WTC11 (cell line): Measurements from ENCODE around the gene KLK15. TPM values are rescaled to one million over a fixed set of nuclear protein-coding genes. Genes with fewer than 3 reads are reported as not detected.

Source experiments
- ATAC-seq: fragments of 200-7000 bp; cut with Tn5 transposase; 2 replicates; pipeline ENCODE4 v1.10.0; 2021; ENCODE audit warnings: mild to moderate bottlenecking, moderate library complexity
- CTCF ChIA-PET: fragments of 300-600 bp; sonication (Branson Sonifier 250); formaldehyde crosslinking; loops from one replicate; lab custom pipeline; 2021; ENCODE audit warnings: antibody characterized with exemption; lab: Charles Lee
- POLR2A ChIA-PET: fragments of 350-600 bp; sonication (Branson Sonifier 250); formaldehyde crosslinking; loops from one replicate; lab custom pipeline; 2021; ENCODE audit warnings: antibody characterized with exemption; lab: Charles Lee
- DNase-seq: peaks from one replicate; pipeline ENCODE4 v3.0.0; 2021; ENCODE audit warnings: low spot score
- H3K27ac Mint-ChIP-seq: 2 replicates; pipeline ENCODE4 v1.8.0; 2021; ENCODE audit warnings: mixed read lengths
- H3K27me3 Mint-ChIP-seq: 2 replicates; pipeline ENCODE4 v1.8.0; 2021; ENCODE audit warnings: low read depth, mild to moderate bottlenecking, moderate library complexity, mixed read lengths
- H3K36me3 Mint-ChIP-seq: 2 replicates; pipeline ENCODE4 v1.8.0; 2021; ENCODE audit warnings: mixed read lengths
- H3K4me1 Mint-ChIP-seq: 2 replicates; pipeline ENCODE4 v1.8.0; 2022; ENCODE audit warnings: mixed read lengths
- H3K4me3 Mint-ChIP-seq: 2 replicates; pipeline ENCODE4 v1.8.0; 2021; ENCODE audit warnings: mild to moderate bottlenecking, moderate library complexity, mixed read lengths
- H3K9me3 Mint-ChIP-seq: 2 replicates; pipeline ENCODE4 v1.8.0; 2021; ENCODE audit warnings: mixed read lengths
- ARID4B ChIP-seq: sonication (generic); formaldehyde crosslinking; IDR thresholded peaks from 2 replicates; pipeline ENCODE4 v1.8.0; 2023; ENCODE audit warnings: missing genetic modification reagents, mild to moderate bottlenecking, borderline replicate concordance
- ATF3 ChIP-seq: sonication (generic); formaldehyde crosslinking; conservative IDR thresholded peaks from 2 replicates; pipeline ENCODE4 v1.8.1; 2022; ENCODE audit warnings: mild to moderate bottlenecking, missing genetic modification reagents
- CBFB ChIP-seq: sonication (generic); formaldehyde crosslinking; IDR thresholded peaks from 2 replicates; pipeline ENCODE4 v1.8.1; 2022; ENCODE audit warnings: mild to moderate bottlenecking, low read depth, missing genetic modification reagents
- CREB1 ChIP-seq: sonication (generic); formaldehyde crosslinking; IDR thresholded peaks from 2 replicates; pipeline ENCODE4 v1.8.0; 2023; ENCODE audit warnings: mild to moderate bottlenecking, missing genetic modification reagents
- CREM ChIP-seq: sonication (generic); formaldehyde crosslinking; IDR thresholded peaks from 2 replicates; pipeline ENCODE4 v1.8.1; 2022; ENCODE audit warnings: mild to moderate bottlenecking, missing genetic modification reagents, moderate library complexity
- ERG ChIP-seq: fragments of 250-450 bp; sonication (Bioruptor Pico); IDR thresholded peaks from 2 replicates; pipeline ENCODE4 v1.8.0; 2021; ENCODE audit warnings: mild to moderate bottlenecking
- HMGA2 ChIP-seq: fragments of 250-450 bp; sonication (Bioruptor Pico); IDR thresholded peaks from 2 replicates; pipeline ENCODE4 v1.4.0; 2021; ENCODE audit warnings: mild to moderate bottlenecking, moderate library complexity
- HMGXB4 ChIP-seq: sonication (generic); formaldehyde crosslinking; IDR thresholded peaks from 2 replicates; pipeline ENCODE4 v1.8.1; 2023; ENCODE audit warnings: mild to moderate bottlenecking, moderate library complexity, missing genetic modification reagents
- IRF2 ChIP-seq: sonication (generic); formaldehyde crosslinking; IDR thresholded peaks from 2 replicates; pipeline ENCODE4 v1.8.0; 2022; ENCODE audit warnings: low read depth, missing genetic modification reagents, borderline replicate concordance
- MLX ChIP-seq: sonication (generic); formaldehyde crosslinking; IDR thresholded peaks from 2 replicates; pipeline ENCODE4 v1.8.1; 2023; ENCODE audit warnings: mild to moderate bottlenecking, missing genetic modification reagents, moderate library complexity
- NR1H2 ChIP-seq: sonication (generic); formaldehyde crosslinking; IDR thresholded peaks from 2 replicates; pipeline ENCODE4 v1.9.0; 2021; ENCODE audit warnings: mild to moderate bottlenecking, moderate library complexity, missing genetic modification reagents
- RORB ChIP-seq: fragments of 250-450 bp; sonication (Bioruptor Pico); IDR thresholded peaks from 2 replicates; pipeline ENCODE4 v1.9.0; 2021; ENCODE audit warnings: mild to moderate bottlenecking
- ZBTB21 ChIP-seq: sonication (generic); formaldehyde crosslinking; IDR thresholded peaks from 2 replicates; pipeline ENCODE4 v1.8.1; 2023; ENCODE audit warnings: mild to moderate bottlenecking, missing genetic modification reagents, borderline replicate concordance
- ZNF121 ChIP-seq: sonication (generic); formaldehyde crosslinking; IDR thresholded peaks from 2 replicates; pipeline ENCODE4 v1.8.0; 2023; ENCODE audit warnings: missing genetic modification reagents
- ZNF219 ChIP-seq: sonication (generic); formaldehyde crosslinking; IDR thresholded peaks from 2 replicates; pipeline ENCODE4 v1.8.0; 2023; ENCODE audit warnings: missing genetic modification reagents, mild to moderate bottlenecking, borderline replicate concordance
- ZNF232 ChIP-seq: sonication (generic); formaldehyde crosslinking; IDR thresholded peaks from 2 replicates; pipeline ENCODE4 v1.8.0; 2022; ENCODE audit warnings: mild to moderate bottlenecking, missing genetic modification reagents
- total RNA-seq: library from RNA; stranded (reverse); gene quantifications from 3 replicates; pipeline ENCODE4 v1.2.3, GENCODE V29; 2021
- TF ChIP-seq, protein P1 (sequence below): sonication (generic); formaldehyde crosslinking; IDR thresholded peaks from 2 replicates; pipeline ENCODE4 v1.8.0; 2023; ENCODE audit warnings: mild to moderate bottlenecking, missing genetic modification reagents

KLK15 gene
- total RNA-seq, 1 experiment from 2014 or later, result not detected

GRCh38 chr19:50836543-50837195 is 3.3 kb upstream of the KLK15 start (continued):
- TF ChIP-seq, protein P1, sequence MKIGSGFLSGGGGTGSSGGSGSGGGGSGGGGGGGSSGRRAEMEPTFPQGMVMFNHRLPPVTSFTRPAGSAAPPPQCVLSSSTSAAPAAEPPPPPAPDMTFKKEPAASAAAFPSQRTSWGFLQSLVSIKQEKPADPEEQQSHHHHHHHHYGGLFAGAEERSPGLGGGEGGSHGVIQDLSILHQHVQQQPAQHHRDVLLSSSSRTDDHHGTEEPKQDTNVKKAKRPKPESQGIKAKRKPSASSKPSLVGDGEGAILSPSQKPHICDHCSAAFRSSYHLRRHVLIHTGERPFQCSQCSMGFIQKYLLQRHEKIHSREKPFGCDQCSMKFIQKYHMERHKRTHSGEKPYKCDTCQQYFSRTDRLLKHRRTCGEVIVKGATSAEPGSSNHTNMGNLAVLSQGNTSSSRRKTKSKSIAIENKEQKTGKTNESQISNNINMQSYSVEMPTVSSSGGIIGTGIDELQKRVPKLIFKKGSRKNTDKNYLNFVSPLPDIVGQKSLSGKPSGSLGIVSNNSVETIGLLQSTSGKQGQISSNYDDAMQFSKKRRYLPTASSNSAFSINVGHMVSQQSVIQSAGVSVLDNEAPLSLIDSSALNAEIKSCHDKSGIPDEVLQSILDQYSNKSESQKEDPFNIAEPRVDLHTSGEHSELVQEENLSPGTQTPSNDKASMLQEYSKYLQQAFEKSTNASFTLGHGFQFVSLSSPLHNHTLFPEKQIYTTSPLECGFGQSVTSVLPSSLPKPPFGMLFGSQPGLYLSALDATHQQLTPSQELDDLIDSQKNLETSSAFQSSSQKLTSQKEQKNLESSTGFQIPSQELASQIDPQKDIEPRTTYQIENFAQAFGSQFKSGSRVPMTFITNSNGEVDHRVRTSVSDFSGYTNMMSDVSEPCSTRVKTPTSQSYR, result no peak
- no peak for TF ChIP-seq ZNF121
- TF ChIP-seq ZBTB21, result no peak
- no peak for TF ChIP-seq IRF2 (CRISPR knock-in tag)
- TF ChIP-seq RORB (CRISPR knock-in tag), result no peak
- TF ChIP-seq HMGA2 (CRISPR knock-in tag), result no peak
- no peak for TF ChIP-seq ATF3 (CRISPR knock-in tag)
- no peak for TF ChIP-seq HMGXB4 (CRISPR knock-in tag)

DNA sequence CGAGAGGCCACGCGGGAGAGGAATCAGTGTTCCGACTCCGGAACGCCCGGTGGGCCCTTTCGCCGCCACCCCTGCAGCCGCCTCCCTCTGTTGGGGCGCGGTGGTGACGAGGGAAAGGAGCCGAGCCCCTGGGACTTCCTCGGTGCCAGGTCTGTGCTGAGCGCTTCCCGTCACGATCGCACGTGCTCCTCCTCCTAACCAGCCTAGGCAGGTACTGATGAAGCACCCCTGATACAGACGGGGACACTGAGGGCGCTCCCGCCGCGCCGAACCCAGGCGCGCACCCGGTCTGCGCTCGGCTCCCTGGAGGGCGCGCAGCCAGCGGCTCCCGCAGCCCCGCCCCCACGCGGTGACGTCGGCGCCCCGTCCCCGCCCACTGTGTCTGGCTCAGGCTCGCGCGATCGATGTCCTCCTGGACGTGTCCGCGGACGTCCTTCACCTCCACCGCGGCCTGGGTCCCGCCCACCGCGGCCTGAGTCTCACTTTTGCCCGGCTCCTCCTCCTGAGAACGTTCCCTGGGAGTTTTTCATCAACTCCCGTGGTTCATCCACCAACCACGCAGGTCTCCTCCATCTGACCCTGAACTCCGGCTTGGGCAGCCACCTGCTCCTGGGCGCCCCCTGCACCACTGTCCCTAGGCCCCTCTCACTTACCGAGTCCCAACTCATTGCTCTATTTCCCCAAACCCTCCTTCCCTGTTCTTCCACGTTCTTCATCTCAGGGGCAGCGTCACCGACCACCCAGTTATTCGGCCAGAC is 2.6 kb upstream of the KLK15 start:
- ChIA-PET CTCF (interaction anchor here (1.2 kb wide), 2 partner anchors 74 to 181 kb away, joined by 3 to 6 read pairs; no protein-coding TSS in a partner anchor), POLR2A (no interaction called here)
- H3K27me3 Mint-ChIP-seq, result peaks cover 68% of the 10 kb centered on the region
- peaks cover 18% of the 10 kb centered on the region for H3K4me1 Mint-ChIP-seq
- peak overlapping the region; percentile 83 for H3K4me3 Mint-ChIP-seq
- DNase-seq, result peak; percentile 81
- no peaks in the 10 kb centered on the region for H3K36me3 Mint-ChIP-seq
- ATAC-seq, result peak; percentile 83
- no peaks in the 10 kb centered on the region for H3K9me3 Mint-ChIP-seq
- no peak overlapping the region for H3K27ac Mint-ChIP-seq
- TF ChIP-seq MLX, result no peak
- TF ChIP-seq ERG, result no peak
- TF ChIP-seq ZNF232, result no peak
- no peak for TF ChIP-seq ZNF219 (CRISPR knock-in tag)
- TF ChIP-seq ARID4B, result no peak
- TF ChIP-seq CREB1 (CRISPR knock-in tag), result no peak
- no peak for TF ChIP-seq NR1H2 (CRISPR knock-in tag)
- TF ChIP-seq CREM (CRISPR knock-in tag), result peak; percentile 74; the same call in 1 of the 2 replicates
- TF ChIP-seq HMGXB4 (CRISPR knock-in tag), result peak; percentile 76; the same call in 1 of the 2 replicates
- TF ChIP-seq CBFB, result no peak
